ENCODE measurements around the gene USP21. TPM values are rescaled to one million over a fixed set of nuclear protein-coding genes. Genes with fewer than 3 reads are reported as not detected.

The USP21 gene
- total RNA-seq, 2 experiments from 2014 or later, result 36.0 to 40.8 TPM

GRCh38 chr1:161165742-161166668 lies 6.7 kb downstream of the USP21 start, which contains the start of gene PPOX:
TSS of gene PPOX (plus strand) at chr1:161166426. CDS start at chr1:161166848, 422 bp downstream.
- CTCF ChIA-PET, result interaction anchor here (0.5 to 4.7 kb wide), 31 partner anchors 10 to 572 kb away, joined by 3 to 49 read pairs (median 4); partner anchors contain the start of genes APOA2, B4GALT3, DEDD and NDUFS2
- peaks cover 44% of the 10 kb centered on the region for H3K4me1 Mint-ChIP-seq
- no peaks in the 10 kb centered on the region for H3K9me3 Mint-ChIP-seq (ENCODE audit: low read depth)
- peaks cover 17% of the 10 kb centered on the region for H3K36me3 Mint-ChIP-seq
- H3K4me3 Mint-ChIP-seq, result peak within 1 kb of the TSS; percentile 83
- DNase-seq (peak; percentile 98), ATAC-seq (peak; percentile 95)
- peak within 1 kb of the TSS; percentile 95 for H3K27ac Mint-ChIP-seq
- H3K27me3 Mint-ChIP-seq, result no peaks in the 10 kb centered on the region

DNA sequence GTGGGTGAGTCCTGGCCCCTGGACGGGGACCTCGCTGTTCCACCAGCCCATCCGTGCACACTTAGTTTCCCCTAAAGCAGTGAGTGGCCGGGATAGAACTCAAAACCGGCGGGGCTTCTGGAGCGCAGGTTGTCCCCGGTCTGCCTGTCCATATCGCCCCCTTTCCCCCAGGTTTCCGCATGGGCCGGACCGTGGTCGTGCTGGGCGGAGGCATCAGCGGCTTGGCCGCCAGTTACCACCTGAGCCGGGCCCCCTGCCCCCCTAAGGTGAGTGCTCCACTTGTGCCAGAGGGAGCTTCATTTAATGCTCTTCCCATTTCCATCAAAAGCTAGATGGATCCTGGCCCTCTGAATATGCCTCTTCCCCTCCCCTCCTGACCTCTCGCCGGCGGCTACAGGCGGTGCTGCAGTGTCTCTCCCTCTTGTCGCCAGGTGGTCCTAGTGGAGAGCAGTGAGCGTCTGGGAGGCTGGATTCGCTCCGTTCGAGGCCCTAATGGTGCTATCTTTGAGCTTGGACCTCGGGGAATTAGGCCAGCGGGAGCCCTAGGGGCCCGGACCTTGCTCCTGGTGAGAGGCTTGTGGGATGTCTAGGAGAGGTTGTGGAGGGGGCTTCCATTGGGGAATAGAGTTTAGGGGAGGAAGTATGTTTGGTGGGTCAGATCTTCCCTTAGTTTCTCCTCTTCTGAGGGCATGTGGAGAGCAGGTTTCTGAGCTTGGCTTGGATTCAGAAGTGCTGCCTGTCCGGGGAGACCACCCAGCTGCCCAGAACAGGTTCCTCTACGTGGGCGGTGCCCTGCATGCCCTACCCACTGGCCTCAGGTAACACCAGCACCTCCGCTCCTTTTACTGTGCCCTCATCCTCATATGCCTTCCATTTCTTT lies 7.6 kb downstream of the USP21 start:
- DNase-seq (peak; percentile 51), ATAC-seq (peak; percentile 1)
- CTCF ChIA-PET, result interaction anchor here (0.7 to 4.7 kb wide), 23 partner anchors 9 to 571 kb away, joined by 3 to 49 read pairs (median 5); partner anchors contain the start of genes APOA2, B4GALT3, DEDD and NDUFS2
- Mint-ChIP-seq H3K4me1 (peaks cover 39% of the 10 kb centered on the region), H3K27me3 (no peaks in the 10 kb centered on the region), H3K9me3 (ENCODE audit: low read depth) (no peaks in the 10 kb centered on the region), H3K27ac (peak overlapping the region; percentile 95), H3K36me3 (peaks cover 20% of the 10 kb centered on the region), H3K4me3 (peak overlapping the region; percentile 83)

DNA sequence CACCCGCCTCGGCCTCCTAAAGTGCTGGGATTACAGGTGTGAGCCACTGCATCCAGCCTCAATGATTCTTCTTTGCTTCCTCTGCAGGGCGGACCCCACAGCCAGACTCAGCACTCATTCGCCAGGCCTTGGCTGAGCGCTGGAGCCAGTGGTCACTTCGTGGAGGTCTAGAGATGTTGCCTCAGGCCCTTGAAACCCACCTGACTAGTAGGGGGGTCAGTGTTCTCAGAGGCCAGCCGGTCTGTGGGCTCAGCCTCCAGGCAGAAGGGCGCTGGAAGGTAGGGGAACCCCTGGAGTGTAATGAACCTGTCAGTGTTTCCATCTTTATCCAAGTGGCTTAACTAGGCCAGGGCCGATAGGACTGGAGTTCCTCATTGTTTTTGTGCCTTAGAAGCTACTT lies 9.6 kb downstream of the USP21 start:
- H3K4me1 Mint-ChIP-seq, result peaks cover 38% of the 10 kb centered on the region
- no peak overlapping the region for H3K4me3 Mint-ChIP-seq
- no peaks in the 10 kb centered on the region for H3K27me3 Mint-ChIP-seq
- no peak for ATAC-seq
- no peak overlapping the region for H3K27ac Mint-ChIP-seq
- no peak for DNase-seq
- peaks cover 27% of the 10 kb centered on the region for H3K36me3 Mint-ChIP-seq
- CTCF ChIA-PET, result interaction anchor here (0.9 to 1.3 kb wide), 2 partner anchors 9 to 33 kb away, joined by 3 read pairs; partner anchors contain the start of genes B4GALT3 and NDUFS2
- no peaks in the 10 kb centered on the region for H3K9me3 Mint-ChIP-seq (ENCODE audit: low read depth)

DNA sequence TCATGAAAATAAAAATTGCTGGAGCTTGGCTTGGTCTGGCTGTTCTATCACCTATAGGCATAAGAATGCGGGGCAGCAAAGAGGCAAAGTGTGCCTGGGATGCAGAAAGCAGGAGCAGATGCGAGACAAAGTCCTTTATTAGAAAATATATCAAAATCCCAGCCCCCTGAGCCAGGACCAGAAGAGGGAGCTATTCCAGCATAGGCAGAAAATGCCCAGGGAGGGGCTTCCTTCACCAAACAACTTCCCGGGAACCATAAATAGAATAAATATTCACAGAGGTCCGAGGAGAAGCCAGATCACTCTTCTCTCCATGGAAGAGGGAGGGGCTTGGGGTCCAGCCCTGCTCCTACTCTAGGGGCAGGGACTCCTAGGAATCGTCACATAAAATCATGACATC lies 11.9 kb downstream of the USP21 start:
- no peak overlapping the region for H3K4me3 Mint-ChIP-seq

GRCh38 chr1:161171696-161172095 lies 12.4 kb downstream of the USP21 start:
- CTCF ChIA-PET, result interaction anchor here (1.1 to 2.3 kb wide), 2 partner anchors 10 to 54 kb away, joined by 4 to 7 read pairs; partner anchors contain the start of gene TOMM40L
- H3K27me3 Mint-ChIP-seq, result no peaks in the 10 kb centered on the region
- DNase-seq (no peak), ATAC-seq (no peak)
- H3K4me1 Mint-ChIP-seq, result peaks cover 42% of the 10 kb centered on the region
- H3K27ac Mint-ChIP-seq, result no peak overlapping the region
- H3K36me3 Mint-ChIP-seq, result peaks cover 38% of the 10 kb centered on the region
- H3K9me3 Mint-ChIP-seq (ENCODE audit: low read depth), result no peaks in the 10 kb centered on the region
- no peak overlapping the region for H3K4me3 Mint-ChIP-seq

More for the DNA sequence above, 11.9 kb downstream of the USP21 start:
- Mint-ChIP-seq H3K27ac (no peak overlapping the region), H3K4me1 (peaks cover 39% of the 10 kb centered on the region), H3K36me3 (peaks cover 38% of the 10 kb centered on the region), H3K27me3 (no peaks in the 10 kb centered on the region), H3K9me3 (ENCODE audit: low read depth) (no peaks in the 10 kb centered on the region)
- CTCF ChIA-PET, result interaction anchor here (1.1 to 2.3 kb wide), 2 partner anchors 10 to 54 kb away, joined by 4 to 7 read pairs; partner anchors contain the start of gene TOMM40L
- no peak for ATAC-seq
- no peak for DNase-seq

DNA sequence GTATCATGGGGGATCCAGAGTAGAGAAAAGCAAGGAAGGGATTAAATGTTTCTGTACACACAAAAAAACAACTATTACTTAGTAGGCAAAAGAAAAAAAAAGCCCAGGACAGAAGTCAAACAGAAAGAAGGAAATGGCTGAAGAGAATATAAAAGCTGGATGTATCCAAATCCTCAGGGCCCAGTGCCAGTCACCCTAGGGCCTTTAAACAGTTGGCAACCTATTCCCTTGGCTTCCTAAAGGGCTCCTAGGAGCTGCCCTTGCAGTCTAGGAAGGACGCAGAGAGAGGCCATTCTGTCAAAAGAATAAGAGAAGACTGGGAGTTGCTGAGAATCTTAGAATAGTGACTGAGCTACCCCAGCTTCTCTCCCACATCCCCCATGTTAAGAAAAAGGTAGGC lies 13.0 kb downstream of the USP21 start:
- CTCF ChIA-PET, result interaction anchor here (0.6 to 1.1 kb wide), 2 partner anchors 16 to 53 kb away, joined by 3 to 4 read pairs; partner anchors contain the start of gene TOMM40L
- no peak for DNase-seq
- Mint-ChIP-seq H3K27me3 (no peaks in the 10 kb centered on the region), H3K4me1 (peaks cover 38% of the 10 kb centered on the region), H3K4me3 (no peak overlapping the region), H3K27ac (no peak overlapping the region), H3K36me3 (peaks cover 40% of the 10 kb centered on the region), H3K9me3 (ENCODE audit: low read depth) (no peaks in the 10 kb centered on the region)
- ATAC-seq, result no peak

DNA sequence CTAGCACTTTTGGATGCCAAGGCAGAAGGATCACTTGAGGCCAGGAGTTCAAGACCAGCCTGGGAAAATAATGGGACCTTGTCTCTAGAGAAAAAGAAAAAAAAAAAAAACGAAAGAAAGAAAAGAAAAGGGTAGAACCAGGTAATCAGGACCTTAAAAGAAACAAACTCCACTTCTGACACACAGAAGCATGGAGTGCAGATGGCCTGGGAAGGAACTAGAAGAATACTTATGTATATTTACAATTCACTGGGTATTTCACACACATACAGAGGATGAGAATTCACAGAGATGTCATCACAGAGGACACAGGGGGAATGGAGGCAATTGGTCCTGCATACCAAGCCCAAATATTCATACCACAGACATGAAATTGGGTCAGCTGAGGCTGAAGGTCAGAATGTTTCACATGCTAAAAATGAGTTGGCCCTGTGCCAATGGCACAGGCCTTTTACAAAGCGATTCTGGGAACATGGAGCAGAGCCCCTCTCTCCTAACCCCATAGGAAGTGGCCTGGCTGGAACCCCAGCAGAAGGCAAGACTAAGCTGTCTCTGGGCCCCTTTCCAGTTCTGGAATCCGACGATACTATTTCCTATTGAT lies 13.6 kb downstream of the USP21 start:
- no peaks in the 10 kb centered on the region for H3K27me3 Mint-ChIP-seq
- CTCF ChIA-PET, result interaction anchor here (0.6 kb wide), 1 partner anchor 15 kb away, joined by 3 read pairs; no protein-coding TSS in a partner anchor
- peaks cover 40% of the 10 kb centered on the region for H3K36me3 Mint-ChIP-seq
- H3K4me1 Mint-ChIP-seq, result peaks cover 39% of the 10 kb centered on the region
- no peak overlapping the region for H3K4me3 Mint-ChIP-seq
- peak overlapping the region; percentile 12 for H3K27ac Mint-ChIP-seq
- no peak for DNase-seq
- H3K9me3 Mint-ChIP-seq (ENCODE audit: low read depth), result no peaks in the 10 kb centered on the region
- ATAC-seq, result no peak

DNA sequence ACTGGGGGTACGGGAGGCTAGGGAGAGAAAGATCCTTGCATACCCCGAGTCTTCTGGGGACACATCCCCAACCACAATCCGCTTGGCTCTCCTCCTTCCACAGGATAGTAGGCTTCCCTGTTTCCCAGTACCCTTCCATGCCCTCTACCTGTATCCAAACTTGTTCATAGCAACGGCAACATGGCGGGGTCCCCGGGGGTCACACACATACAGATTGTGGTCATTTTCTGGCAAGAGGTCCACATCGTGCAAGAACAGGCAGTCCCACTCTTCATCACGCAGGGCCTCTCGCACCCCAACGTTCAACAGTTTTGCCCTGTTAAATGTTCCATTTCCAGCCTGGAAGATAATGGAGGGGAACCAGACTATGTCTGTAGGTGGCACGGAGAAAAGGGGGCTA lies 14.4 kb downstream of the USP21 start:
- Mint-ChIP-seq H3K36me3 (peaks cover 40% of the 10 kb centered on the region), H3K27ac (no peak overlapping the region), H3K4me1 (peaks cover 39% of the 10 kb centered on the region), H3K27me3 (no peaks in the 10 kb centered on the region), H3K4me3 (no peak overlapping the region), H3K9me3 (ENCODE audit: low read depth) (no peaks in the 10 kb centered on the region)
- DNase-seq (no peak), ATAC-seq (no peak)
- CTCF ChIA-PET, result no interaction called here

DNA sequence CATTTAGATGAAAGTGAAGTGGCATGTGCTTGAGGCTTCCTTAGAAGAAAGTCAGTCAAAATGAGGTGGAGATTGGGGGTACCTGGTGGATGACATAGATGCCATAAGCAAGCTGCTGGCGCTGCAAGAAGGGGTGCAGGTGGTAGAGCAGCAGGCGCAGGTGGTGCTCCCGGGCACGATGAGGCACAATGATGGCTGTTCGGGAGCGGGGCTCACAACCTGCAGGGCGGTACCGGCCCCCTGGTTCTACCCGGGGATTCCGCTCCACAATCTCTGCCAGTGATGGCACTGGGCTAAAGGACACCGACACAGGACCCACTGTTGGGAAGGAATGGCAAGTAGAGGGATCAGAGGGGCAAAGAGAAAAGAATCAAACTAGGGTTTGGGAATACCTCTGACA lies 15.6 kb downstream of the USP21 start:
- DNase-seq, result no peak
- Mint-ChIP-seq H3K36me3 (peaks cover 40% of the 10 kb centered on the region), H3K9me3 (ENCODE audit: low read depth) (no peaks in the 10 kb centered on the region), H3K27me3 (no peaks in the 10 kb centered on the region), H3K4me3 (no peak overlapping the region), H3K4me1 (peaks cover 40% of the 10 kb centered on the region), H3K27ac (no peak overlapping the region)
- CTCF ChIA-PET, result interaction anchor here (1.2 to 3.7 kb wide), 2 partner anchors 9 to 136 kb away, joined by 5 to 34 read pairs; partner anchors contain the start of gene PPOX
- no peak for ATAC-seq

DNA sequence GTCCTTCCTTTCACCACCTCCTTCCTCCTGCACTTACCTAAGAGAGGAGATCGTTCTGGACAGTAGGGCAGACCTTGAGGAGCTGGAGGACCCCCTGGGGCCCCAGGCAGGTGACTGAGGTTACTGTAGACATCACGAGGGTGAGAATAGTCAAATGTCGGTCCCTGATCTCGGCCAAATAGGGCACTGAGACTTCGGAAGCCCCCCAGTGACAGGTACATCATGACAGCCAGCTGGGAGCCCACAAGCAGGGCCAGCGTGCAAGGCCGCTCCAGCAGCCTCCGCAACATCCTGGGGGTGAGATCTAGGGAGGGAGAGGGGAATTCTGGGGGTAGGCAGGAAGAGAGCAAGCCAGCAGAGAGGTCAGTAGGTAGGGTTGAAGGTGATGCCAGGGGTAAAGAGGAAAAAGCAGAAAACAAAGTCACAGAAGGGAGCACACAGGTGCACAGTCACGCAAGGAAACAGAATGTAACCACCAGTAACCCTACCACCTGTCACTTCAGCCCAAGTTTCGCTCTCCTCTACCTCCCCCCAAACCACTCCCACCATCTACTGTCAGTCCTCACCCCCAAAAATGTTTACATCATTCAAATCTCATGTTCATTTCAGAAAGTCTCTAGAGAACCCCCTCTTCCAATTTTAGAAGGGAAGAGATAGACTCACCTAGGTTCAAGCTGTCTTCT lies 16.6 kb downstream of the USP21 start:
- H3K4me3 Mint-ChIP-seq, result peak overlapping the region; percentile 99
- H3K9me3 Mint-ChIP-seq (ENCODE audit: low read depth), result no peaks in the 10 kb centered on the region
- H3K27me3 Mint-ChIP-seq, result no peaks in the 10 kb centered on the region
- peak overlapping the region; percentile 99 for H3K27ac Mint-ChIP-seq
- CTCF ChIA-PET, result interaction anchor here (1.2 to 3.7 kb wide), 3 partner anchors 10 to 137 kb away, joined by 5 to 34 read pairs (median 12); partner anchors contain the start of gene PPOX
- no peak for ATAC-seq
- H3K36me3 Mint-ChIP-seq, result peaks cover 38% of the 10 kb centered on the region
- DNase-seq, result no peak
- H3K4me1 Mint-ChIP-seq, result peaks cover 48% of the 10 kb centered on the region

- no peak for DNase-seq
Measured at GRCh38 chr1:161176468-161177111, 17.3 kb downstream of the USP21 start.

More at GRCh38 chr1:161176468-161177111, 17.3 kb downstream of the USP21 start:
- Mint-ChIP-seq H3K4me3 (peak overlapping the region; percentile 99), H3K27ac (peak overlapping the region; percentile 99), H3K4me1 (peaks cover 51% of the 10 kb centered on the region), H3K36me3 (peaks cover 32% of the 10 kb centered on the region), H3K9me3 (ENCODE audit: low read depth) (no peaks in the 10 kb centered on the region), H3K27me3 (no peaks in the 10 kb centered on the region)
- no peak for ATAC-seq
- CTCF ChIA-PET, result interaction anchor here (1.1 to 3.7 kb wide), 6 partner anchors 8 to 51 kb away, joined by 3 to 34 read pairs (median 6); partner anchors contain the start of genes PPOX and TOMM40L
